Left lung (tissue), 10 donors: ENCODE results near the gene VRK3. TPM values are rescaled to one million over a fixed set of nuclear protein-coding genes. Genes with fewer than 3 reads are reported as not detected.
A peak's percentile ranks its signal among the peaks of the same experiment; 100 is the strongest.
"Not testable (repeated sequence)": the region's sequence is repeated elsewhere in the genome, so short reads cannot be mapped to it uniquely, and the experiment has no call there.

ENCODE experiments used
- ATAC-seq: fragments of 200-7000 bp; cut with Tn5 transposase; one replicate; pipeline ENCODE4 v1.9.1; 2020; ENCODE audit warnings: moderate library complexity
- DNase-seq, 4 donors: peaks; one replicate each; pipeline ENCODE4 v3.0.0-alpha.2; 2013 to 2020
- H3K27ac ChIP-seq, 2 donors: fragments of 200-600 bp; sonication (generic) in 1 of 2; one replicate each; pipeline versions ENCODE4 v1.5.0 to v1.8.0; 2020 to 2021
- H3K27me3 ChIP-seq, 2 donors: fragments of 200-600 bp; sonication (generic) in 1 of 2; one replicate each; pipeline versions ENCODE4 v1.5.0 to v1.8.0; 2020 to 2021
- H3K36me3 ChIP-seq, 2 donors: fragments of 200-600 bp; sonication (generic) in 1 of 2; one replicate each; pipeline versions ENCODE4 v1.5.0 to v1.8.0; 2020 to 2021
- H3K4me1 ChIP-seq, 2 donors: fragments of 200-600 bp; one replicate each; pipeline ENCODE4 v1.8.0; 2021
- H3K4me3 ChIP-seq, 2 donors: fragments of 200-600 bp; sonication (generic) in 1 of 2; one replicate each; pipeline versions ENCODE4 v1.5.0 to v1.8.0; 2020 to 2021; ENCODE audit warnings: mild to moderate bottlenecking in 1 of 2
- H3K9me3 ChIP-seq, 2 donors: fragments of 200-600 bp; sonication (generic) in 1 of 2; one replicate each; pipeline versions ENCODE4 v1.5.0 to v1.8.0; 2020 to 2021
- intact Hi-C, 2 donors: fragments of 100-400 bp; cut with DNase I; formaldehyde crosslinking; loops; one replicate each; pipeline versions ENCODE4 v1.11.2 to v1.14.2; 2022
- polyA plus RNA-seq, 6 donors: library from polyadenylated mRNA; unstranded; fragments of 120-200 nt; gene quantifications; one replicate each; pipeline ENCODE4 v1.2.1, GENCODE V29; 2013; ENCODE audit not compliant: insufficient read length in 6 of 6
- total RNA-seq, 2 donors: library from RNA; stranded (reverse); fragmentation: NEBNext Ultra II Directional; extraction: Animal tissue kit (Norgen Biotek cat#: 25700); gene quantifications; one replicate each; pipeline ENCODE4 v1.2.1, GENCODE V29; 2021
- TF ChIP-seq, protein P1 (sequence below), 2 donors: fragments of 200-600 bp; sonication (generic) in 1 of 2; IDR thresholded peaks; one replicate each; pipeline versions ENCODE4 v1.5.0 to v1.8.0; 2021; ENCODE audit warnings: antibody characterized with exemption in 2 of 2
- donor health status: DM: no; HTN: yes; CAD: no.
- donor health status: DM: no; HTN: no; CAD: no.

The VRK3 gene
- total and polyA plus RNA-seq, 8 donors = 37.5 to 43.4 (median 39.4) TPM

DNA sequence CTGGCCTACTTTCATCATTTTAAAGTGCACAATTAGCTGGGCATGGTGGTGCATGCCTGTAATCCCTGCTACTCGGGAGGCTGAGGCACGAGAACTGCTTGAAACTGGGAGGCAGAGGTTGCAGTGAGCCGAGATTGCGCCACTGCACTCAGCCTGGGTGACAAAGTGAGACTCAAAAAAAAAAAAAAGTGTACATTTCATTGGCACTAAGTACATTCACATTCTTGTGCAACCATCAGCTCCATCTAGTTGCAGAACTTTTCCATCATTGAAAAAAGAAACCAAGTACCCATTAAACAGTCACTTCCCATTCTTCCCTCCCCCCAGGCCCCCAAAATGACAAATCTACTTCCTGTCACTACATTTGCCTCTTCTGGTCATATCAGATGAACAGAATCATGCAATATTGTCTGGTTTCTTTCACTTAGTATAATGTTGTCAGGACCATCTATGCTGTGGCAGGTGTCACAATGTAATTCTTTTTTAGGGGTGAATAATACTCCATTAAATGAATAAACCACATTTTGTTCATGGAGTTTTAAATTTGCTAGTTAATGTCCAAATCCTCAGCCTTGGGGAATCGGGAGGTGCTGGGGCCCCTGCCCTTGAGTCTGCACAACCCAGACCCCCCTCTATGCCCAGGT lies 56.8 kb downstream of the VRK3 start:
- TF ChIP-seq, protein P1, sequence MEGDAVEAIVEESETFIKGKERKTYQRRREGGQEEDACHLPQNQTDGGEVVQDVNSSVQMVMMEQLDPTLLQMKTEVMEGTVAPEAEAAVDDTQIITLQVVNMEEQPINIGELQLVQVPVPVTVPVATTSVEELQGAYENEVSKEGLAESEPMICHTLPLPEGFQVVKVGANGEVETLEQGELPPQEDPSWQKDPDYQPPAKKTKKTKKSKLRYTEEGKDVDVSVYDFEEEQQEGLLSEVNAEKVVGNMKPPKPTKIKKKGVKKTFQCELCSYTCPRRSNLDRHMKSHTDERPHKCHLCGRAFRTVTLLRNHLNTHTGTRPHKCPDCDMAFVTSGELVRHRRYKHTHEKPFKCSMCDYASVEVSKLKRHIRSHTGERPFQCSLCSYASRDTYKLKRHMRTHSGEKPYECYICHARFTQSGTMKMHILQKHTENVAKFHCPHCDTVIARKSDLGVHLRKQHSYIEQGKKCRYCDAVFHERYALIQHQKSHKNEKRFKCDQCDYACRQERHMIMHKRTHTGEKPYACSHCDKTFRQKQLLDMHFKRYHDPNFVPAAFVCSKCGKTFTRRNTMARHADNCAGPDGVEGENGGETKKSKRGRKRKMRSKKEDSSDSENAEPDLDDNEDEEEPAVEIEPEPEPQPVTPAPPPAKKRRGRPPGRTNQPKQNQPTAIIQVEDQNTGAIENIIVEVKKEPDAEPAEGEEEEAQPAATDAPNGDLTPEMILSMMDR (IDR thresholded peaks at IDR 0.05) = no peak
- DNase-seq (peak in 1 of 4 donors; percentile 64), ATAC-seq (peak; percentile 18)
- peaks cover 0 to 20% of the 10 kb centered on the region in 2 donors for H3K27me3 ChIP-seq
- no peaks in the 10 kb centered on the region for H3K9me3 ChIP-seq
- H3K4me3 ChIP-seq = peak overlapping the region in 1 of 2 donors; percentile 37
- peaks cover 0 to 9% of the 10 kb centered on the region in 2 donors for H3K36me3 ChIP-seq
- intact Hi-C loops = no loop called here
- peak overlapping the region in 1 of 2 donors; percentile 69 for H3K27ac ChIP-seq
- H3K4me1 ChIP-seq = peaks cover 0 to 28% of the 10 kb centered on the region in 2 donors

GRCh38 chr19:49960980-49961379 lies 64.2 kb downstream of the VRK3 start, which contains the start of gene SIGLEC11:
SIGLEC11 (minus strand) TSS chr19:49961172; CDS start chr19:49961081, 91 bp downstream.
- peak within 1 kb of the TSS in 1 of 2 donors; percentile 25 for H3K4me3 ChIP-seq
- DNase-seq = peak in 1 of 4 donors; percentile 8
- ATAC-seq = peak; percentile 56
- H3K27ac ChIP-seq, H3K36me3 ChIP-seq, intact Hi-C loops, H3K4me1 ChIP-seq, H3K9me3 ChIP-seq: not testable (repeated sequence)
- H3K27me3 ChIP-seq = peaks cover 0 to 27% of the 10 kb centered on the region in 2 donors

DNA sequence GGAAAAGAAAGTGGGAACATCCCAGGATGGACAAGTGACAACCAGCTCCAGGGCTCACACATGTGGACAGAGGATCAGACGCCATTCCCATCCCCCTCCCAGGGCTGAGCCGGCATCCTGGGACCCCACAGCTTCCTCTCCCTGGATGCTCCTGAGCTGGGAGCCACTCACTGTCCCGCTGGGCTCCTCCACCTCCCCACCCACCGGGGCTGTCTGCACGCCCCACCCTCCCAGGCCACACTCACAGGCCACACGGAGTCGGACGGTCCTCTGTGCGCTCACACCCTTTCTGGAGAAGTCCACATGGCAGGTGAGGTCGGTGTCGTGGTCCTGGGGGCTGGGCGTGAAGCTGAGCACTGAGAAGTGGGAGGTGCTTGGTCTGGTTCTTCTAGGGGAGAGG lies 65.3 kb downstream of the VRK3 start:
- H3K36me3 ChIP-seq, H3K4me3 ChIP-seq, DNase-seq, intact Hi-C loops, H3K27ac ChIP-seq, H3K9me3 ChIP-seq, ATAC-seq: not testable (repeated sequence)
- Histone ChIP-seq H3K27me3 (peaks cover 0 to 31% of the 10 kb centered on the region in 2 donors), H3K4me1 (peaks cover 4 to 19% of the 10 kb centered on the region in 2 donors)

GRCh38 chr19:49958596-49958995 lies 66.6 kb downstream of the VRK3 start:
- peak in 1 of 4 donors; percentile 66 for DNase-seq
- ATAC-seq, H3K36me3 ChIP-seq, H3K27ac ChIP-seq, H3K9me3 ChIP-seq, H3K4me3 ChIP-seq, intact Hi-C loops: not testable (repeated sequence)
- H3K27me3 ChIP-seq = peaks cover 0 to 31% of the 10 kb centered on the region in 2 donors
- H3K4me1 ChIP-seq = peaks cover 4 to 32% of the 10 kb centered on the region in 2 donors

DNA sequence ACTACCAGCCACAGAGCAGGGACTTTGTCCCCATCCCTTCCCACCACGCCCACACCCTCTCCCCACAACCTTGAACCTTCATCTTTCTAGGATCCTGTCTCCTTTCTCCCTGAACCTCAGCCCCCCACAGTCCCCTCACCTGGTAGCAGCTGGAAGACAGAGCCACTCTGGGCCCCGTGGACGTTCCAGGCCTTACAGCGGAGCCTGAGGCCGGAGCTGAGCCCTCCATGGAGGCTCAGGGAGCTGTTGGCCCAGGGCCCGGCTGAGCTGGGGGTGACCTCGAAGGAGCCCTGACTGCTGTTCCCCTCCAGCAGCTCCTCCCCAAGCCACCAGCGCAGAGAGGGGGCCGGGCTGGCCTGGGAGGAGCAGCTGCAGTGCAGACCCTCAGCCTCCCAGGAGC lies 67.0 kb downstream of the VRK3 start:
- intact Hi-C loops, H3K27ac ChIP-seq, H3K4me3 ChIP-seq, H3K9me3 ChIP-seq, ATAC-seq, H3K36me3 ChIP-seq: not testable (repeated sequence)
- peaks cover 0 to 31% of the 10 kb centered on the region in 2 donors for H3K27me3 ChIP-seq
- peaks cover 4 to 36% of the 10 kb centered on the region in 2 donors for H3K4me1 ChIP-seq
- DNase-seq = peak in 1 of 4 donors; percentile 41

GRCh38 chr19:49957262-49957915 lies 67.8 kb downstream of the VRK3 start:
- peaks cover 0 to 31% of the 10 kb centered on the region in 2 donors for H3K27me3 ChIP-seq
- H3K4me3 ChIP-seq = no peak overlapping the region
- DNase-seq (peak in 1 of 4 donors; percentile 30), ATAC-seq (no peak)
- intact Hi-C loops = no loop called here
- no peaks in the 10 kb centered on the region for H3K36me3 ChIP-seq
- peaks cover 4 to 44% of the 10 kb centered on the region in 2 donors for H3K4me1 ChIP-seq
- TF ChIP-seq, protein P1 (IDR thresholded peaks at IDR 0.05) = no peak
- H3K27ac ChIP-seq = no peak overlapping the region
- no peaks in the 10 kb centered on the region for H3K9me3 ChIP-seq

DNA sequence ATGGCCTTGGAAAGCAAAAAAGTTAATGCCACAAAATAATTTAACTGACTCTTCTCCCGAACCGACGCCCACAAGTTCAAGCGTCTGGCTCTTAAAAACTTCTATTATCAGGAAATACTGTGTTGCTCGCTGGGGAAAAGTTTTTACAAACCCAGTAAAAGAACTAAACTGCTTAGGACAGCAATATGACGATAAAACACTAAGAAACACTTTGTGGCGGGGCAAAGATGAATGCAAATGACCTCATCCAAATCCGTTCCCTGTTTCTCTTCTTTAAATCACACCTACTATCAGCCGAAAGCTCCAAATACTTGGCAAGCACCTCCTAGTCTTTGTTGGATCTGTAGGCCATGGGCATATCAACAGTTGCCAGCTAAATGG lies 69.1 kb downstream of the VRK3 start:
- Histone ChIP-seq H3K4me1 (peaks cover 4 to 50% of the 10 kb centered on the region in 2 donors), H3K27ac (no peak overlapping the region), H3K27me3 (peaks cover 0 to 31% of the 10 kb centered on the region in 2 donors), H3K4me3 (no peak overlapping the region), H3K36me3 (no peaks in the 10 kb centered on the region), H3K9me3 (no peaks in the 10 kb centered on the region)
- intact Hi-C loops = no loop called here
- TF ChIP-seq, protein P1 (IDR thresholded peaks at IDR 0.05) = no peak
- DNase-seq (no peak), ATAC-seq (no peak)
